ENCODE data around the gene CYB561D1.

GRCh38 chr1:109543283-109543987, 49.5 kb downstream of the CYB561D1 start:
- TF ChIP-seq CTCF (IDR thresholded peaks at IDR 0.05) (no peak), POLR2AphosphoS5 (IDR thresholded peaks at IDR 0.05) (no peak)

Measured in breast epithelium (tissue), 3 donors.